HG03575 (cell line): ENCODE data around the gene COPS3.
"Not testable (repeated sequence)": the region's sequence is repeated elsewhere in the genome, so short reads cannot be mapped to it uniquely, and the experiment has no call there.

ENCODE experiments used
- ATAC-seq: cut with Tn5 transposase; IDR thresholded peaks from one replicate; pipeline ENCODE4 v1.9.1; 2021; ENCODE audit not compliant: unreplicated experiment, insufficient number of reproducible peaks, low FRiP score; ENCODE audit errors: extremely low read depth

The COPS3 gene

DNA sequence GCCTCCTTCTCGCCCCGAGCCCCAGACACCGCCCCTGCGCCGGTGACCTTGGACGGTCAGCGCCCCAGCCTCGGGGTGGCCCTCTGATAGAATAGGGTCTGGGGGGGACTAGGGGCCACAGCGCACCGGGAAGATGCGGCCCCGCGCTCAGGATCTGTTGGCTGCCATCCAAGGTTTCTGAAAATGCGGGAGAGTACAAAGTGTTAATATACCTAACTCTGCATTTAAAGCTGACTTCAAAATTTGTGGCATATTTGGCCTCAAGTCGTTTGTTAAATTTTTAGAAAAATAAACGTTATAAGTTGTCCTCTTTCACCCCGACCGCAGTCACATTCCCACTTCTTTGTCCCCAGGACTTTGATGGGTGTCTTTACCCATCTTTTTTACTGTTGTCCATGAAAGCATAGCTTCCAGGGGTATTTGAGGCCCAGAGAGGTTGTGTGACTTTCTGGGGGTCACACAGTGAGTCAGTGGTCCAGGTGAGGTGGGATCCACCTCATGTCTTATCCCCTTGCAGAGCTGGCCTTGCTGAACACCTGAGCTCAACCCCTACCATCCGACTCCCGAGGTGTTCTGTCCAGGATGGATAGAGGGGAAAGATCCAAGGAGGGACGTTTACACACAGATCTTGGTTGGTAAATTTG lies 22.9 kb upstream of the COPS3 start:
- no peak for ATAC-seq

- no peak for ATAC-seq
These were observed 22.2 kb upstream of the COPS3 start, which contains the start of gene NT5M for GRCh38 chr17:17303010-17303846. Gene NT5M (plus strand): TSS chr17:17303373. CDS start chr17:17303551, 178 bp downstream.

DNA sequence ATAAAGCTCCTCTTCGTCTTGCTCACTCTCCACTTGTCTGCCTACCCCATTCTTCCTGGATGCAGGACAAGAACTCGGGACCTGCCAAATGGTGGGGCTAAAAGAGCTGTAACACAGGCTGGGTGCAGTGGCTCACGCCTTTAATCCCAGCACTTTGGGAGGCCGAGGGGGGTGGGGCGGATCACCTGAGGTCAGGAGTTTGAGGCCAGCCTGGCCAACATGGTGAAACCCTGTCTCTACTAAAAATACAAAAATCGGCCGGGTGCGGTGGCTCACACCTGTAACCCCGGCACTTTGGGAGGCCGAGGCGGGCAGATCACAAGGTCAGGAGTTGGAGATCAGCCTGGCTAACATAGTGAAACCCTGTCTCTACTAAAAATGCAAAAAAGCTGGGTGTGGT lies 20.6 kb upstream of the COPS3 start:
- not testable (repeated sequence) for ATAC-seq

DNA sequence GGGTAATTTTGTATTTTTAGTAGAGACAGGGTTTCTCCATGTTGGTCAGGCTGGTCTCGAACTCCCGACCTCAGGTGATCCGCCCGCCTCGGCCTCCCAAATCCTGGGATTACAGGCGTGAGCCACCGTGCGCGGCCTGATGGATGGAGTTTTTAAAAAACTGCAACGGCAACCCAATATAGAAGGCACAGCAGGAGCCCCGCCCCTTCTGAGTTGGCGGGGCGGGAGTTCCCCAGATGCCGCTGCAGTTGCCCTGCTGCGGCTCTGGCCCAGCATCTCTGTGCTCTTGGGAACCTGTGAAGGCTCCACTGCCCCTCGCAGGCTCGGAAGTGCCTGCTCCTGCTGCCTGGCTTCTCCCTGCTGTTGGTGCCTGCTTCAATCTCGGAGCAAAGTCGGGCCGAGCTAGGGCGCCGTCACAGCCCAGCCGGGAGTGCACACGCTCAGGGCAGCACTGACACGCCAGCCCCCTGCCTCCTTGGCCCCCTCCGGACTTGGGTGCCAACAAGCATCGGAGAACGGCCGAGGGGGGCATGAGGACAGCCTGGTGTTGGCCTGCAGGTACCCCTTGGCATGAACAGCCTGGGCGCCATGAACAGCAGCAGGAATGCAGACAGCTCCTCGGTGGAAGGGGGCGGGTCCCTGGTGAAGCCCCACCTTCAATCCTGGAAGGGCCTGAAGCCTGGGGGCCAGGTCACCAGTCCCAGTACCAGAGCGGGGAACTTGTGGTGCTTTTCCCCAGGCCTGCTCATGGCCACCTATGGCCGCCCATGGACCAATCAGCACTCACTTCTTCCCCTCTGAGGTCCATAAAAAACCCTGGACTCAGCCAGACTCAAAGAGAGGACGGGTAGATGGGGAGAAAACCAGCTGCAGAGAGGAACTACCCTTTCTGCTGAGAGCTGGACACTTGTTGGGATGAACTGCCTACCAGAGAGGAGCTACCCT lies 19.9 kb upstream of the COPS3 start:
- no peak for ATAC-seq

DNA sequence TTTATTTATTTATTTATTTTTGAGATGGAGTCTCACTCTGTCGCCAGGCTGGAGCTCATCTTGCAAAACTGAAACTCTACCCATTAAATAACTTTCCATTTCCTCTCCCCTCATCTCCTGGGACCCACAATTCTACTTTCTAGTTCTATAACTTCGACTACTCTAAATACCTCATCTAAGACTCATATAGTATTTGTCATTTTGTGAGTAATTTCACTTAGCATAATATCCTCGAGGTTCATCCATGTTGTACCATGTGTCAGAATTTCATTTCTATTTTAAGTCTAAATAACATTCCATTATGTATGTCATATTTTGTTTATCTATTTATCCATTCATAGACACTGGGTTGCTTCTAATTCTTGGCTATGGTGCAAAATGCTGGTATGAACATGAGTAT lies 17.1 kb upstream of the COPS3 start:
- ATAC-seq = no peak

- ATAC-seq = no peak
These were observed 16.2 kb upstream of the COPS3 start for GRCh38 chr17:17297217-17297616.

DNA sequence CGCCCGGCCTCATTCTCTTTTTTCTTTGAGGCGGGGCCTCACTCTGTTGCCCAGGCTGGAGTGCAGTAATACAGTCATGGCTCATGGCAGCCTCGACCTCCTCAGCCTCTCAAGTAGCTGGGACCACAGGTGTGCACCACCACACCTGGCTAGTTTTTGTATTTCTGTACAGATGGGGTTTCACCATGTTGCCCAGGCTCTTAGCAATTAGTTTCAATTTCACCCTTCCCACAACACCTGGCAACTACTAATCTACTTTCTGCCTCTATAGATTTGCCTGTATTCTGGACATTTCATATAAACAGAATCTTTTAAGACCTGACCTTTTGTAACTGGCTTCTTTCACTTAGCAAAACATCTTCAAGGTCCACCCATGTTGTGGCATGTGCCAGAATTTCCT lies 14.1 kb upstream of the COPS3 start:
- ATAC-seq = no peak

- ATAC-seq = no peak
These were observed 8.7 kb upstream of the COPS3 start for GRCh38 chr17:17289701-17290100.

DNA sequence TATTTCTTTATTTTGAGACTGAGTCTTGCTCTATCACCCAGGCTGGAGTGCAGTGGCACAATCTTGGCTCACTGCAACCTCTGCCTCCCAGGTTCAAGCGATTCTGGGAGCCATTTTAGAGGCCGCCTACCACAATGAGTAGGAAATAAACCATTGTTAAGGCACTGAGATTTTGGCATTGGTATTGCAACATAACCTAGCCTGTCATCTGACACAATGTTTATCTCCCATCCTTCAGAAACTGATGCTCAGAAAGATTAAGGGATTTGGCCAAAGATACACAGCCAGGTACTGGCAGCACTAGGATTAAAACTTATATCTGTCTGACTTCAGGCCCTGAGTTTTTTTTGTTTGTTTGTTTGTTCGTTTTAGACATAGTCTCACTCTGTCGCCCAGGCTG lies 8.0 kb upstream of the COPS3 start:
- ATAC-seq = no peak

DNA sequence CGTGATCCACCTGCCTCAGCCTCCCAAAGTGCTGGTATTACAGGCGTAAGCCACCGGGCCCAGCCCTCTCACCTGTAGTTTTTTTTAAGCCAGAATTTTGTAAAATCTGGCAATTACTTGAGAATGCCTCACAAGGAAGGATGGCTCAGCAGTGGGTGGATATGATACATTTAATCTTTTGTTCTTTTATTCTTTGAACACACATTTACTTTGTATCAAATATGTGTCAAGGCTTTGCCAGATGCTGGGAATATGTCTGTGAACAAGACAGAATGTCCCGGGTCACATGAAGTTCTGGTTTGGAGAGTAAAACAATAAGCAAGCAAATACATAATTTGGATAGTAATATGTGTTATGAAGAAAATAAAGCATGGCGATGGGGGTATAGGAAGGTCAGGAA lies 4.9 kb upstream of the COPS3 start:
- ATAC-seq = no peak

- no peak for ATAC-seq
These were observed 1.7 kb downstream of the COPS3 start for GRCh38 chr17:17279316-17279715.

DNA sequence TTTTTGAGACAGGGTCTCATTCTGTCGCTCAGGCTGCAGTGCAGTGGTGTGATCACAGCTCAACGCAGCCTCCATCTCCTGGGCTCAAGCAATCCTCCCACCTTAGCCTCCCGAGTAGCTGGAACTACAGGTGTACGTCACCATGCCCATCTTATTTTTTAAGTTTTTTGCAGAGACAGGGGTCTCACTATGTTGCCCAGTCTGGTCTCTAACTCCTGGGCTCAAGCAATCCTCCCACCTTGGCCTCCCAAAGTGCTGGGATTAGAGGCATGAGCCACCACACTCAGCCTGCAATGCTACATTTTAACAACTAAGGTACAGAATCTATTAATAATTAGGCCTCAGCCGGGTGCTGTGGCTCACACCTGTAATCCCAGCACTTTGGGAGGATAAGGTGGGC lies 3.6 kb downstream of the COPS3 start:
- ATAC-seq = not testable (repeated sequence)

GRCh38 chr17:17275971-17276370 lies 5.1 kb downstream of the COPS3 start:
- ATAC-seq = no peak

- no peak for ATAC-seq
These were observed 10.9 kb downstream of the COPS3 start for GRCh38 chr17:17269926-17270773.

DNA sequence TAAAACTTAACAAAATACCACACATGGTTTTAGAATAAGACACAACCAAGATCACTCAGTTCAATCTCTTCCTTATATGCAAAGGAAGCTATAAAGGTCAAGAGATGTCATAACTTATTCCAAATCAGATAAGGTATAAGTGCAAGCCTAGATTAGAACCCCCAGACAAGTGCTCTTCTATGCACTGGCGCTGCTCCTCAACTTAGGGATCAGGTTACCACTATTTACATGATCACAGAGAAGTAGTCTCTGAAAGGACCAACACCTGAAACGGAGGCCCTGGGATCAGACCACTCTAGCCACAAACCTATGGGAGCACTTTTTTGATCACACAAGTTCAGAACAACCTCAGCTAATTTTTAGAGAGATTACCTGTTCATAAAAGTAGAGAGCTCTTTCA lies 16.6 kb downstream of the COPS3 start:
- ATAC-seq = no peak

GRCh38 chr17:17258998-17259397 lies 22.0 kb downstream of the COPS3 start:
- no peak for ATAC-seq

- ATAC-seq = no peak
These were observed 23.0 kb downstream of the COPS3 start for GRCh38 chr17:17258011-17258410.

- no peak for ATAC-seq
These were observed 24.7 kb downstream of the COPS3 start for GRCh38 chr17:17256316-17256715.

- ATAC-seq = not testable (repeated sequence)
These were observed 25.4 kb downstream of the COPS3 start for GRCh38 chr17:17255689-17256088.
